GM12892 (cell line): ENCODE data around the gene STMN3.

ENCODE experiments used
- POLR2A ChIP-seq: IDR thresholded peaks from 2 replicates; pipeline ENCODE4 v1.6.1; 2011; ENCODE audit warnings: low read depth, low read length, control low read depth
- POLR2AphosphoS5 ChIP-seq: IDR thresholded peaks from 2 replicates; pipeline ENCODE4 v1.6.1; 2011; ENCODE audit warnings: low read depth, low read length, control low read depth
- TAF1 ChIP-seq: IDR thresholded peaks from 2 replicates; pipeline ENCODE4 v1.6.1; 2011; ENCODE audit warnings: low read depth, mild to moderate bottlenecking, control low read depth, low read length, borderline replicate concordance

DNA sequence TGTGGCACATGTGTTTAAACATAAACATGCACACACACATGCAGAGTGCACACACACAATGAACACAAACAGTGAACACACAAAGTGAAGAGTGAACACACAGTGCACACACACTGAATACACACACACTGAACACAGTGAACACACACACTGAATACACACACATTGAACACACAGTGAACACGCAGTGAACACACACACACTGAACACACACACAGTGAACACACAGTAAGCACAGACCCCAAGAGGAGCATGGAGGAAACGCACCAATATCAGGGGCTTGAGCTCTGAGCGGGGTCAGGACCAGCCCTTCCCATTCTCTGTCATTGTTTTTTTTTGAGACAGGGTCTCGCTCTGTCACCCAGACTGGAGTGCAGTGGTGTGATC, 62.1 kb downstream of the STMN3 start:
- TF ChIP-seq POLR2AphosphoS5: no peak
- TF ChIP-seq POLR2A: no peak
- no peak for TF ChIP-seq TAF1
